Myocyte (in vitro differentiated cells): Measurements from ENCODE around the gene NCKAP5. TPM values are rescaled to one million over a fixed set of nuclear protein-coding genes. Genes with fewer than 3 reads are reported as not detected.

Experiments
- DNase-seq: peaks from one replicate; pipeline ENCODE4 v3.0.0-alpha.2; 2012; ENCODE audit warnings: low read depth
- total RNA-seq: library from RNA; depleted of rRNA; stranded (reverse); fragments of >200 nt; gene quantifications from 2 replicates; pipeline ENCODE4 v1.2.3, GENCODE V29; 2014

The NCKAP5 gene
- total RNA-seq, 1 donor from 2014 or later = 0.53 TPM

DNA sequence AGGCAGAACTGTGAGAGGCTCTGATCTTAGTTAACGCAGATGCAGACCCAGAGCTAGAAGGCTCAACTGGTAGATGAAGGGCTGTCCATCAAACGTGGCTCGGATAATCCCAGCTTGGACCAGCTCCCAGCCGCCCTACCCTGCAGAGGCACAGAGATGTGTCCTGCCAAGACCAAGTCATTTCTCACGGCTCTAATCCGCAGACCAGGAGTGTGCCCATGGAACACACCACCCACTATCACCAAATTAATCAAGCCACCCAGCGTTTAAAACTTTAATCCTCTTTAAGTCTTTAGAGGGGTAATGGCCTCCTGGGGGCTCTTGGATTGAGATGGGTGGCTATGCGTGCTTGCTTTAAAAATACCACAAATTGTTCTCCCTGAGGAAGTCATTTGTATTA lies 915.8 kb downstream of the NCKAP5 start:
- no peak for DNase-seq

- peak; percentile 75 for DNase-seq
Observed at GRCh38 chr2:132651115-132652045, 916.9 kb downstream of the NCKAP5 start.

GRCh38 chr2:132646540-132647108 lies 921.6 kb downstream of the NCKAP5 start:
- no peak for DNase-seq

- DNase-seq = no peak
Observed at GRCh38 chr2:132645722-132646539, 922.3 kb downstream of the NCKAP5 start.

GRCh38 chr2:132645176-132645575 lies 923.1 kb downstream of the NCKAP5 start:
- no peak for DNase-seq

DNA sequence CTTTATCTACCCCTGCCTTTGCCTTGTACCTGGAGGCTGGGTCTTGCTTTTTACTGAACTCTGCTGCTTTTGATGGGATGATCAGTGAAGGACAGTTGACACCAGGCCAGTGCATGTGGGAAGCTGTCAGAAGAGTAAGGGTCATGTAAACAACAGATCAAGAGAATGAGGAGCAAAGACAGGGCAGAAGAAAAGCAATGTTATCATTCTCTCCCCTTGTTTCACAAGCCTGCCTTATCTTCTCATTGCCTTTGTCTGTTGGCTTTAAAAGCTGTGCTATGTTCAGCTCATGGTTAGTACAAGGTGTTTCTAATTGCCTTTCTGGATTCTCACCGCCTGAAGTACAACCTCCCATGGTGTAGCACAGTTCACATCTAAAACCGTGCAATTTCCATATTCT lies 925.8 kb downstream of the NCKAP5 start:
- DNase-seq = no peak

- no peak for DNase-seq
Observed at GRCh38 chr2:132641819-132642218, 926.4 kb downstream of the NCKAP5 start.

DNA sequence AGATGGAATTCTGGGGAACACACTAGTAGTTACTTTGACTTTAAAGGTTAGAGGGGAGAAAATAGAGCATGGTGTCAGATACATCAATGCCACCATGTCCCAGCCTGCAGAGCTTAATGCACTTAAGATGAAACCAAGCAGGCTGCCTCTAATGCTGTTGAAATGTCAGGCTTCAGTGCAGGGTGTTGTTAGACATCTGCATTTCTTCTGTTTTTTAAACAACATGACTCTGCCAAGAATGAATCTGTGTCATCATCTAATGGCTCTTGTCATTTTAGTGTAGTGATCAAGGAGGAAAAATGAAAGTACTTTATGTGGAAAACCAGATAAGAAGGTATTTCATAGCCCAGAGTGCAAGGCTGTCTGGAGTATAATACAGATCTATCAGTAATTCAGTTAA lies 928.1 kb downstream of the NCKAP5 start:
- no peak for DNase-seq

DNA sequence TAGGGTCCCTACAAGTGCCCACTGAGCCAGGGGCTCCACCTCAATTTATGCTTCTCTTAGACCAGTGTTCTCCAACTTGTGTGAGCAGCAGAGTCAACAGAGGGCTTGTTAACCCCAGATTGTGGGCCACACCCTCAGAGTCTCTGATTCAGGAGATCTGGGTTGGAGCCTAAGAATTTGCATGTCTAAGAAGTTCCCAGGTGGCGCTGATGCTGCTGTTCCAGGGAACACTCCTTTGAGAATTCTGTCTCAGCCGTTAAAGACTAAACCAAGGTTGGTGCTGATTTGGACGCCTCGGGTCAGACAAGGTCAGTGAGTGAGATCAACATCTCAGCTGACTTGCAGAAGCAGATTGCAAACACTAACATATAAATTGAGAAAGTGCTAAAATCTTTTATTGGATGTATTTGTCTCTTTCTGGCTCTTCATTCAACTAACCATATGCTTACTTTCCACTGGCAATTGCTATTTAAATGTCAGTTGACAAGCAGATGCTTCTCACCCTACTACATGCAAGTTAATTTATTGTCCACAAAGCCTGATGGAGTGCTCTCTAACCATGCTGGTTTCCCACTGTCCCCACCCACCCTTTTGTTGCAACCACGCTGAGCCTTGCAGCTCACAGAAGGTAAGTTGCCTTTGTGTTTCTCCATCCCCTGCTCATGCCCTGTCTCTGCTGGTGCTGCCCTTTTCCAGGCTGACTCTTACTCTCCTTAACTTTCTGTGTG lies 929.8 kb downstream of the NCKAP5 start:
- DNase-seq = no peak

DNA sequence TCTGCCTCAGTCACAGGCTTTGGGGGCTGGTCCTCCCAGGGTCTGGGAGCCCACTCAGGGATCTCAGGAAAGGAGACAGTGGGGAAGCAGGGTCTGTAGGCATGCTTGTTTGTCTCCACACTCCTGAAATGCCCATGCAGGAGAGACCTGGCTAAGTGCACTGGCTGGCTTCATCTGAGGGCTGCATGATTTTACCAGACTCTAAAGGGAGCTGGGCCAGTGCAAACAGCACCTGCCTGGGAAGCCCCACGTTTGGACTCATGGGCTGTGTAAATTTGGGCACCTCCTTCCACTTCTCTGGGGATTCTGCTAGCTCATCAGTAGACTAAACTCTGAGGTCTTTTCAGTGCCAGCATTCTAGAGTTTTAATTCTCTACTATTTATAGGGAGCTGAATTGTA lies 931.9 kb downstream of the NCKAP5 start:
- peak; percentile 23 for DNase-seq

DNA sequence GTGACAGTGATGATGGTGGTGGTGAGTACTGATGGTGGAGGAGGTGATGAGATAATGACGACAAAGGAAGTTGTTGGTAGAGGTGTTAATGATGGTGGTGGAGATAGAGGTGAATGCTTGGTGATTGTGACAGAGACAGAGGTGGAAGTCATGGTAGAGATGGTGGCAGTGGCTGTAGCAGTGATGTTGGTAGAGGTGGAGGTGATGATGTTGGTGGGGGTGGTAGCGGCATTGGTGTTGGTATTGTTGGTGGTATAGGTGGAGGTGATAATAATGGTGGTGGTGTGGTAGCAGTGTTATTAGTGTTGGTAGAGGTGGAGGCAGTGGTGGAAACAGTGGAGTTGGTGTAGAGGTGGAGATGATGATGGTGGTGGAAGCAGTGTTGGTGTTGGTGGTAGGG lies 934.6 kb downstream of the NCKAP5 start:
- DNase-seq = no peak

DNA sequence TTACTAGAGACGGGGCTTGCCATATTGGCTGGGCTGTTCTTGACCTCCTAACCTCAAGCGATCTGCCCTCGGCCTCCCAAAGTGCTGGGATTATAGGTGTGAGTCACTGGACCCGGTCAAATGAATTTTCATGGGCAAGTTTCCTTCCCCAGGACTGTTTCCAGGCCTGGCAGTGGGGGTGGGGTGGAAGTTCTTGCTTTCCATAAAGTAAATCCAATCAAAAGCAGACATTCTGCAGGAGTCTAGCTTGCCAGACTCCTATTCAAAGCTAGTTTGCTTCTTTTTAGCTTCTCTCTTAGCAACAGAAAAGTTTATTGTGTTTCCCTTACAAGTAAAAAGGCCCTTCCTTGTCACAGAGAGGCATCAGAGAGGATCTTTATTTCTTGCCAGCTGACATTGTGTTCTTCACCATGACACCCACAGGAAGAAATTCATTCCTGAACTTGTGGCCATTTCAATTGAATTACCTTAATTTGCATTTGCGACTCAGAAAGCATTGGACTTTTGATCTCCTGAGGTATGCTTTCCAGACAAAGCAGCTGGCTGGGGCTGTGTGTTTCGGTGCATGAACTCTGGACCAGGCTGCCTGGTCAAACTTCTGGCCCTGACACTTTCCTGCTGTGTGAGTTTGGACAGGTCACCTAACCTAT lies 936.1 kb downstream of the NCKAP5 start:
- peak; percentile 30 for DNase-seq

DNA sequence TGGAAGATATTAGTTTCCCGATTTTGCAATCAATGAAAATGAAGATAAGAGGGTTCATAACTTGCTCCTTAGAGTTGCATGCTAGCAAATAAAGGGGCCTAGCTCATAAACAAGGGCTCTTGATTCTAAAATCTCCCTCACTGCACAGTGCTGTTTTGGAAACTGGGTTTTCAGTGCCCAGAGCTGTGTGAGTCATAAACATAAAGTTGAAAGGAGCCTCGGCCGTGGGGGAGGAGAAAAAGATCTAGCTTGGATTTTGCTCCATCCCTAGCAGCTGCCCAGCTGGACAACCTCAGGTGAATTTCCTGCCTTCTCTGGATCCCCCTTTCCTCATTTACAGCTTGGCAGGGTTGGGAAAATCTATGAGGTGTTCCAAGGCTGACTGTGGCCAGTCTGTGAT lies 940.7 kb downstream of the NCKAP5 start:
- DNase-seq = no peak

GRCh38 chr2:132623096-132623839 lies 945.0 kb downstream of the NCKAP5 start:
- peak; percentile 70 for DNase-seq
